C4-2B (cell line): ENCODE data around the gene FXYD5.

Experiments
- H3K27ac ChIP-seq: fragments of 450-650 bp; 2 replicates; pipeline ENCODE4 v1.5.1; 2017
- CTCF ChIP-seq: fragments of 450-650 bp; conservative IDR thresholded peaks from 2 replicates; pipeline ENCODE4 v1.5.1; 2017; ENCODE audit warnings: mild to moderate bottlenecking
- ZFX ChIP-seq: fragments of 450-650 bp; IDR thresholded peaks from 2 replicates; pipeline ENCODE4 v1.6.1; 2017

Gene FXYD5

GRCh38 chr19:35199481-35199880 is 44.9 kb downstream of the FXYD5 start:
- no peak overlapping the region for H3K27ac ChIP-seq
- TF ChIP-seq ZFX (no peak), CTCF (no peak)

GRCh38 chr19:35202722-35203688 is 48.5 kb downstream of the FXYD5 start:
- H3K27ac ChIP-seq = no peak overlapping the region
- TF ChIP-seq ZFX (no peak), CTCF (no peak)

GRCh38 chr19:35204799-35205732 is 50.5 kb downstream of the FXYD5 start:
- TF ChIP-seq CTCF (no peak), ZFX (no peak)
- no peak overlapping the region for H3K27ac ChIP-seq

GRCh38 chr19:35205733-35206323 is 51.3 kb downstream of the FXYD5 start:
- no peak overlapping the region for H3K27ac ChIP-seq
- TF ChIP-seq ZFX = no peak
- no peak for TF ChIP-seq CTCF

GRCh38 chr19:35206379-35206778 is 51.8 kb downstream of the FXYD5 start:
- no peak for TF ChIP-seq CTCF
- no peak overlapping the region for H3K27ac ChIP-seq

- no peak overlapping the region for H3K27ac ChIP-seq
- no peak for TF ChIP-seq ZFX
- TF ChIP-seq CTCF = no peak
Measured at GRCh38 chr19:35206855-35207254, 52.3 kb downstream of the FXYD5 start.
